ENCODE data around the gene MYD88.
"Not testable (repeated sequence)": the region's sequence is repeated elsewhere in the genome, so short reads cannot be mapped to it uniquely, and the experiment has no call there.

MYD88 gene

DNA sequence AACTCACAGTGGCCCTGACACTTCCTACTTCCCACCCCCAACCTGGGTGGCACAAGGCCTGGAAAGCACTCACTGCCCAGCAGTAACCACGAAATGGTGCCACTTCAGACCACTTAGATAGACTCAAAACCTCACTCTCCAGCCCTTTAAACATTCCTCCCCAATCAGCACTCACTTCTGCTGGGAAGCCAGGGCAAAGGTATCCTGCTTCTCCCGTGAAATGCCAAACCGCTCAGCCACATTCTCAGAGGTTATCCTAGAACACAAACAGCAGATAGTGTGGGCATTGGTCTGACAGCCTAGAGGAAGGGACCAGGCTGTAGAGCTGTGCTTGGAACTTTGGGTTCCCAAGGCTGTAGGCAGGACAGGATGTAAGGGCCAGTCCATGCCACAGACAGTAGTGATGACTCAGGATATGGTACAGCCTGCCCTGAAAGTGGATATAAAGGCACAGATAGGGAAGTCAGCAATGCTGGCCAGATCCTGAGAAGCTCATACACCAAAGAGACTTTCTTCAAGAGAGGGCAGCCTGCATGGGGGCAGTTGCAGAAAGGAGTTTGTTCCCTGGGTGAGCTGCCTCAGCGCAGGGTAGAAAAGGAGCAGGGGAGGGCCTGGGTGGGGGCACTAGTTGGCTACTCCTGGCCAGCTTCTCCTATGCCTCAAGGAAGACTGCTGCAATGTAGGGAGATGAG lies 10.7 kb upstream of the MYD88 start:
- DNase-seq = no peak

DNA sequence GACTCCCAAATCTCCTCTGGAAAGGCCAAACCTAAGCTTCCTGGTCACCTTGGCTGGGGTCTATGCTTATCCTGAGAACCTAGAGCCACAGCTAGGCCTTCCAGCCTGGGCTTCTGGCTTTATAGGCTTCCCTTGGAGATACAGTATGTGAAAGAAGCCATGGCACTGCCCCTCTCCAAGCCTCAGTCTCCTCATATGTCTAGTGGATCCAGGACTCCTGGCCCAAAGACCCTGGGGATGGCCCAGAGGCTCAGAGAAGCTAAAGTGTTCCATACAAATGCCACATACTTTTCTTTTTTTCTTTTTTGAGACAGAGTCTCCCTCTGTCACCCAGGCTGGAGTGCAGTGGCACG lies 10.2 kb upstream of the MYD88 start:
- no peak for DNase-seq

DNA sequence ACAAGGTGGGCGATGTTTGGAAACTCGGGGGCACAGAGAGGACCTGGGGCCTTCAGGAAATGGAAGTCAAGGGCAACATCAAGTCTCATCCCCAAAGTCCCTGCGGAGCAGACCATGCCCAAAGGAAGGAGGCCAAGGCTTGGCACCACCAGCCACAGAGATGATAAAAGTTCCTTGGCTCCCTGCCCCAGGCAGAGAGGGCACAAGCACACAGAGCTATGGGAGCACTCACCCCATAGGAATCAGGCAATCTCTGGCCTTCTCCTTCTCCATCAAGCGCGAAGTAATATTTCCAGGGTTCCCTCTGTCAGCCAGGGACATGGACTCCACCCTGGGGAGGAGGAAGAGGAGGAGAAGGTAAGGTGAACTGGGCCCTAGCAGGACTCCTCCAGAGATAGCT lies 9.4 kb upstream of the MYD88 start:
- no peak for DNase-seq

DNA sequence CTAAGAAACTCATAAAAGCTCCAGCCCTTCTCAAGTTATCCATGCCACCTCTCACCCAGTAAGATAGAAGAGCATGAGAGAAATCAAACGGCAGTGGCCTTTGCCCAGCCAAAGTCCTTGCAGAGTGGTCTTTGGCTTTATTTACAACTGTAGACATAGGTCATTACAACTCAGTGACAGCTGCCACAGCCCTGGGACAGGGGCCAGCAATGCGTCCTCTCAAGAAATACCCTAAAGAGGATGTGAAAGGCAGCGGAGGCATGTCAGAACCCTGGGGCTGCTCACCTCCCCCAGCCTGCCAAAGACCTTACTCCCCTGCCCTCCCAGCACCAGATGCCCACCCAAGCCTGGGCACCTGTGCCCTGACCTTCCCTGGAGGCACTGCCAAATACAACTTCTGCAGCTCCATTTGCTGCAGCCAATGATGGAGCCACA lies 7.8 kb upstream of the MYD88 start:
- no peak for DNase-seq

DNA sequence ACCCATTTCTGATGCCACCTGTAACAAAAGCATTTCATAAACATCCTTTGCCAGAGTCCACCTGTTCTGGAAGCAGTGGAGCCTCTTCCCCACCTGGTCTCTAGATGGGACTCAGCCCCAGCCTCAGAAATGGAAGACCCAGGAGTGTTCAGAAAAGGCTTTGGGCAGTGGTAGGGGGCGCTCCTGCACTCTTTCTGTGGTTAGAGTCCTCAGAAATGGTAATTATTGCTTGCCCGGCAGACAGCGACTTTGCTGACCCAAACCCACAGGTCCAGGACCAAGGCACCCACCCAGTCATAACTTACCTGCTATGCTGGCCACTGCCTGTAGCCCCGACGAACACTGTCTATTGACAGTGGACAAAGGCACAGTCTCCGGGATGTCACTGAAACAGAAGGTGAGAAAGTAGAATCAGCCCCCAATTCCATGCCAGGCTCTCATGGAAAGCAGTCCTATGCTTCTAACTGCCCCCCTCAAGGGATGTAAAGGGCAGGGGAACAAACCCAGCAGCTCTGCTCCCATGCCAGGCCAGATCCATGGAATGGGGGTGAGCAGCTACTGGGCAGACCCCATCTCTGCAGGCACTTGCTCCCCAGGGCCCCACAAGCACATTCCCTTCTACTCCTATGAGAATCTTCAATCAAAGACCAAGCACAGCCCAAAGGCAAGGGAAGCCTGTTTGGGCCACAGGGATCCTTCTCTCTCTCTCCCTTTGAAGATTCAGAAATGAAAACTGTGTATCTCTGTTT lies 6.7 kb upstream of the MYD88 start:
- no peak for DNase-seq

DNA sequence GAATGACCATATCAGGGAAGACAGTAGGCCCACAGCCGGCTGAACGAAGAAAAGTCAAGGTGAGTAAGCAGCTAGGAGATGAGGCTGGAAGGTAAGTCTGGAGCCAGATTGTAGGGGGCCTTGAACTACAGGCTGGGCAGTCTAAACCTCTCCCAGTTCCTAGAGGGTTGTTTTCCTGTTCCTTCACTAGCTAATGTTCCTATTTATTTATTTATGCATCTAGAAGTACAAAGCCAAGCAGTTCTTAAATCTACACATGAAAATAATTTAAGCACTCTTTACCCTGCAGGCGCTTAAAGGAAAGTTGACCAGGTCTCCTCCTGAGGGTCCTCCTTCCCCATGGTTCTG lies 5.3 kb upstream of the MYD88 start:
- DNase-seq = no peak

DNA sequence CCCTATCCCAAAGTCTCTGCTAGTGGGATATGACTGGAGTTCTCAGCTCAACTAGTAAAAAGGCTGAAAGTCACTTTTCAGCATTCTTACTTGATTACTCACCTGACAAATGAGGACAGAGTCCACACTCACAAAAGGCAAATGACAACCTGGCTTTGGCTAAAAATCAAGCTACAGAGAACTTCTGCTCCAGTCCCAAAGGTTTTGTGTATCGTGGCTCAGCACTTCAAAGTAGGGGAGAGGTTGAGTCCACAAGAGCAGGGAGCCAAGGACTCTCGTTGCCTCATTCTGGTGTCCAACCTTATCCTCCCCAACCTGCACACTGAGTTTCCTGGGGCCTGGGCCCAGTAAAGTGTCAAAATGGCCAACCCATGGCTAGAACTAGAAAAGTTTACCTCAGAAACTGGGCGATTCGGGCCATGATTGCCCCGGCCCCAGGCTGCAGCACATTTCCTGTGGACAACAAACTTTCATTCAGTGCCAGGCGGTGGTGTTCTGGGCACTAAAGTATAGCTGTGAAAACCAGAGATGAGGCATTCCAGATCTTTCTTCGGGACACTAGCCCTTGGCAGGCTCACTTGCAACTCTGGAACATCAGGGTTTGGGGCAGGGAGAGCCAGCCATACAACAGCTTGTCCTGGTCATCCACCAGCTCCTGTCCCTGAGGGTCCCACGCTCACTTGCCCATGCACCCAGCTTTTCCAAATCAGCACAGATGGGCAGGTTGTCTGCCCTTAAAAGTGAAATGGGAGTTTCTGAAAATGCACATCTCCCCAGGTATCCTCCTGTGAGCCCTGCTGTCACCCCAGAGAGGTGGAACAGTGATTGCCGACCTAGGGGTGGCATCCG lies 4.7 kb upstream of the MYD88 start:
- DNase-seq = no peak

DNA sequence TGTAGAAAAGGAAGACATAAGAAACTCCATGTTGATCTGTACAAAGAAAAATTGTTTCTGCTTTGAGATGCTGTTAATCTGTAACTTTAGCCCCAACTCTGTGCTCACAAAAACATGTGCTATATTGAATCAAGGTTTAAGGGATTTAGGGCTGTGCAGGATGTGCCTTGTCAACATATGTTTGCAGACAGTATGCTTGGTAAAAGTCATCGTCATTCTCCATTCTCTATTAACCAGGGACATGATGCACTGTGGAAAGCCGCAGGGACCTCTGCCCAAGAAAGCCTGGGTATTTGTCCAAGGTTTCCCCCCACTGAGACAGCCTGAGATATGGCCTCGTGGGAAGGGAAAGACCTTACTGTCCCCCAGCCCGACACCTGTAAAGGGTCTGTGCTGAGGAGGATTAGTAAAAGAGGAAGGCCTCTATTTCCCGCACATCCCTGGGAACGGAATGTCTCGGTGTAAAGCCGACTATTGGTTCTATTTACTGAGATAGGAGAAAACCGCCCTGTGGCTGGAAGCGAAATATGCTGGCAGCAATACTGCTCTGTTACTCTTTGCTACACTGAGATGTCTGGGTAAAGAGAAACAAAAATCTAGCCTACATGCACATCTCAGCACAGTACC lies 3.8 kb upstream of the MYD88 start:
- not testable (repeated sequence) for DNase-seq

DNA sequence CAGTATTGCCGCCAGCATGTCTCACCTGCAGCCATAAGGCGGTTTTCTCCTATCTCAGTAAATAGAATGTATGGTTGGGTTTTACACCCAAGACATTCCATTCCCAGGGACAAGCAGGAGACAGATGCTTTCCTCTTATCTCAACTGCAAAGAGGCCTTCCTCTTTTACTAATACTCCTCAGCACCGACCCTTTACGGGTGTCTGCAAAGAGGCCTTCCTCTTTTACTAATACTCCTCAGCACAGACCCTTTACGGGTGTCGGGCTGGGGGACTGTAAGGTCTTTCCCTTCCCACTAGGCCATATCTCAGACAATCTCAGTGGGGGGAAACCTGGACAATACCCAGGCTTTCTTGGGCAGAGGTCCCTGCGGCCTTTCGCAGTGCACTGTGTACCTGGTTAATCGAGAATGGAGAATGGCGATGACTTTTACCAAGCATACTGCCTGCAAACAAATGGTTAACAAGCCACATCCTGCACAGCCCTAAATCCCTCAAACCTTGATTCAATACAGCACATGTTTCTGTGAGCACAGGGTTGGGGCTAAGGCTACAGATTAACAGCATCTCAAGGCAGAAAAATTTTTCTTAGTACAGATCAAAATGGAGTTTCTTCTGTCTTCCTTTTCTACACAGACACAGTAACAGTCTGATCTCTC lies 2.7 kb upstream of the MYD88 start:
- not testable (repeated sequence) for DNase-seq

DNA sequence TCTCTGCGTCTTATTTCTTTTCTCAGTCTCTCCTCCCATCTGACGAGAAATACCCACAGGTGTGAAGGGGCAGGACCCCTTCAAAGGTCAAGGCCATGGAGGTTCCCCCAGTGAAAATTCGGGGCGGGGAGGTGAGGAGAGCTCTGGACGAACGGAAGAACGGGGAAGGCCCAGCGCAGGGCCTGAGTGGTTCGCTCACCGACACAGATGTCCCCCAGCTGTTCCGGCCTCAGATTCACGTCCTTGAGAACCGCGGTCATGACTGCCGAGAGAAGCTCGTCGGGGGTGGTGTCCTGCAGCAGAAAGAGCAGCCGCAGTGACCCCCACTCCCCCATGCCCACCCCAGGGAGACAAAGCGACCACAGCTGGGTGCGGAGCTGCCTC lies 2.1 kb upstream of the MYD88 start:
- DNase-seq = no peak

DNA sequence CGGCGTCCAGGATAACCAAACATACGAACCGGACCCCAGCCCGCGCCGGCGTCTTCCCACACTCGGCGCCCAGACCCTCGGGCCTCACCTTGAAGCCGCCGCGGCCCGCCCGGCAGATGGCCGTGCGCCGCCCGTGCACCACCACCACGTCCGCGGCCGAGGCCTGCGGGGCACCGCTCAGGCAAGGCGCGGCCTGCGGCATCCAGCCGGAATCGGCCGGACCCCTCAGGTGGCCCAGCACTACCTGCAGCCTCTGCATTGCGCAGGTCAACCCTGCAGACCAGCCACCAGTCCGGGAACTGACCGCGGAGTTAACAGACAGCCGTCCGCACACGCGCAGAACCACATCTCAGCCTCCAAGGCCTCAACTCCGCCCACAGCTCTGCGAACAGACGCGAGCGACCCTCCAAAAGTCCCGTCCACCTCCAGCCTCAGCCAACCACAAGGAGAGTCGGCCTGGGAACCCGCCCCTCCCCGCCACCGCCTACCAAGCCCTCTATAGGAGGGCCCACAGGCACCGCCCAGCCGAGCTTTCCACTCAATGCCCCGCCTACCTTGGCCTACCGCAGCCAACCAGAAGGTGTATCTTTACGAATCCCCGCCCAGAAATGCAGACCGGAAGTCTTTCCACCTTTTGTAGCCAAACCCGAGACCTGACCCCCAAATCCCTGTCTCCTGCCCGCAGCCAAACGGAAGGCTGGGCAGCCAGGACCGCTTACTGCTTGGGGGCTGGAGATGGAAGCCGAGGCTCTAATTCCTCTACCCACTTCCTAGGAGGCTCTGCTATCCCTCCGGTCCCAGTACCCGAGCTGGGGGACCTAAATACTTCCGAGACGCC lies 1.5 kb upstream of the MYD88 start, which contains the start of gene ACAA1:
Gene ACAA1, minus strand, starts transcription at position 351 of the 838 bp plus-strand sequence. Its CDS starts 92 bp downstream, at position 259.
- peak; percentile 79 to 94 (median 92) for DNase-seq

DNA sequence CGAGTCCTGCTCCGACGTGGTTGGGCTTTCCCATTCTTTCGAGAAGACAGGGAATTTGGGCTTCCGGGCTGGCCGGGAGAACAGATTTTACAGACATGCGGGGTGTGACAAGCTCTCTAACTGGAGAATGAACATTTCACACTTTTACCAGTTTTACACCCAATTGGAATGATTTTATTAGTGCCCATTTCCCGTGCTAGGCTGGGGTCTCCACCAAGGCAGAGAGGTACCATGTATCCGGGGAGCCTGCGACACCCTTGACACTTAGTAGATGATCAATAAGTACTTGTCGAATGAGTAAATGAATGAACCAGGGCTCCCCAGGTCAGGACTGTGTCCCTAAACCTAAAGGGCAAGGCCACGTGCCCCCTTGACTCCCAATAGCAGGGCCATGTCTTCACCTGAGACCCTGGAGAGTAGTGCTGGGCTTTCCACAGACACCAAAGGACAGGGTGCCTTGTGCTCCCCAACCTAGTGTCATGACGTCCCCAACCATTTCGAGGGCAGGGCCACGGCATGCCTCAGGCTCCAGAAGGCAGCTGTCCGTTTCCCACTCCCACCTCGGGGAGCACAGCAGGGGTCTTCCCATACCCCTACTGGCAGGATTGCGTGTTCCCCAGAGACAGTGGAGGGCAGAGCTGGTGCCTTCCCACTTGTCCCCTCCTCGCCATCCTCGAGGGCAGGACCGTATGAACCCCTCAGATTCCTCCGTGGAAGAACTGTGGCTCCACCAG lies 679 bp upstream of the MYD88 start:
- peak in 1 of 4 experiments; percentile 25 for DNase-seq

DNA sequence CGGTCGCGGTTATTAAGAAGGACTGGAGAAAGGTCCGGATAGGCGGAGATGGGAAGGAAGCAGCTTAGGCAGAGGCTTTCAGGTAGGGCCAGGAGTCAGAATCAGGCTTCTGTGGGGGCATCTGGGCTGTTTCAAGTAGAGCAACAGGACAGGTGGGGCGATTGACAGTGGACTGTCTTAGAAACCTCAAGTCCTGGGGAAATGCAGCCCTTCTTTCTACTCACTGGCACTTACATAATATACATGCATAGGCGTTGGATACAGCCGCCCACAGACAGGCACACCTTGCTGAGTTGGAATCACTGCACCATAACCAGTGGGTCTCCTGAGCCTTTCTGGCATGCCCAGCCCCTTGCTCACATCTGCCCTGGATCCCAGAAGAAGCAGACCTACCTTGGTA lies 730 bp downstream of the MYD88 start:
- no peak for DNase-seq

DNA sequence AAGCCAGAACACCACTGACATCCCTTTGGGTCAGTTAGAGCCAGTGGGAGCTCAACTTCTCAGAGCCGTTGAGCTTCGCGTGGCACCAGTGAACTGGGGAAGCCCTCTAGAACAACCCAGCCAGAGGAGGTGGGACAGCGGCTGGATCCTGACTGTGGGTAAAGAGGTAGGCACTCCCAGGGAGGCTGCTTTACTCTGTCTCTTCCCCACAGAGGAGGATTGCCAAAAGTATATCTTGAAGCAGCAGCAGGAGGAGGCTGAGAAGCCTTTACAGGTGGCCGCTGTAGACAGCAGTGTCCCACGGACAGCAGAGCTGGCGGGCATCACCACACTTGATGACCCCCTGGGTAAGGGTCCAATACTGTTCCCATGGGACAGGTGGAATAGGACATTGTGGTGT lies 1.2 kb downstream of the MYD88 start:
- DNase-seq = no peak

DNA sequence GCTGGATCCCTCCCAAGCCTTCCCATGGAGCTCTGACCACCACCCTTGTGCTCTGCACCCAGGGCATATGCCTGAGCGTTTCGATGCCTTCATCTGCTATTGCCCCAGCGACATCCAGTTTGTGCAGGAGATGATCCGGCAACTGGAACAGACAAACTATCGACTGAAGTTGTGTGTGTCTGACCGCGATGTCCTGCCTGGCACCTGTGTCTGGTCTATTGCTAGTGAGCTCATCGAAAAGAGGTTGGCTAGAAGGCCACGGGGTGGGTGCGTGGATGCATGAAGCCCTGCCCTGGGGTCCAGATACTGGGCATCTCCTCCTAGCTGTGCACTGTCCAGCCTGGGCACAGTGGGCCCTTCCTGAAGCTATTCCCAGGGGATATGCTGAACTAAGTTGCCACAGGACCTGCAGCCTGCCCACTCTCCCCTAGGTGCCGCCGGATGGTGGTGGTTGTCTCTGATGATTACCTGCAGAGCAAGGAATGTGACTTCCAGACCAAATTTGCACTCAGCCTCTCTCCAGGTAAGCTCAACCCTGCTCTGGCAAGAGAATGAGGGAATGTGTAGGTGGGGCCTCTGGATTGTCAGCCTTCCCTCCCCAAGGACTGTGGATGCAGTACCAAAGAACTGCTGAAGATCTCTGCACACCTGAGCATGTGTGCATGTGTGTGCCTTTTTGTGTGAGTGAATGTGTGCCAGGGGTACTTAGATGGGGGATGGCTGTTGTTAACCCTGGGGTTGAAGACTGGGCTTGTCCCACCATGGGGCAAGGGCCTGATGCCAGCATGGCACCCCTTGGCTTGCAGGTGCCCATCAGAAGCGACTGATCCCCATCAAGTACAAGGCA lies 2.1 kb downstream of the MYD88 start:
- no peak for DNase-seq

DNA sequence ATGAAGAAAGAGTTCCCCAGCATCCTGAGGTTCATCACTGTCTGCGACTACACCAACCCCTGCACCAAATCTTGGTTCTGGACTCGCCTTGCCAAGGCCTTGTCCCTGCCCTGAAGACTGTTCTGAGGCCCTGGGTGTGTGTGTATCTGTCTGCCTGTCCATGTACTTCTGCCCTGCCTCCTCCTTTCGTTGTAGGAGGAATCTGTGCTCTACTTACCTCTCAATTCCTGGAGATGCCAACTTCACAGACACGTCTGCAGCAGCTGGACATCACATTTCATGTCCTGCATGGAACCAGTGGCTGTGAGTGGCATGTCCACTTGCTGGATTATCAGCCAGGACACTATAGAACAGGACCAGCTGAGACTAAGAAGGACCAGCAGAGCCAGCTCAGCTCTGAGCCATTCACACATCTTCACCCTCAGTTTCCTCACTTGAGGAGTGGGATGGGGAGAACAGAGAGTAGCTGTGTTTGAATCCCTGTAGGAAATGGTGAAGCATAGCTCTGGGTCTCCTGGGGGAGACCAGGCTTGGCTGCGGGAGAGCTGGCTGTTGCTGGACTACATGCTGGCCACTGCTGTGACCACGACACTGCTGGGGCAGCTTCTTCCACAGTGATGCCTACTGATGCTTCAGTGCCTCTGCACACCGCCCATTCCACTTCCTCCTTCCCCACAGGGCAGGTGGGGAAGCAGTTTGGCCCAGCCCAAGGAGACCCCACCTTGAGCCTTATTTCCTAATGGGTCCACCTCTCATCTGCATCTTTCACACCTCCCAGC lies 2.9 kb downstream of the MYD88 start:
- DNase-seq = no peak

DNA sequence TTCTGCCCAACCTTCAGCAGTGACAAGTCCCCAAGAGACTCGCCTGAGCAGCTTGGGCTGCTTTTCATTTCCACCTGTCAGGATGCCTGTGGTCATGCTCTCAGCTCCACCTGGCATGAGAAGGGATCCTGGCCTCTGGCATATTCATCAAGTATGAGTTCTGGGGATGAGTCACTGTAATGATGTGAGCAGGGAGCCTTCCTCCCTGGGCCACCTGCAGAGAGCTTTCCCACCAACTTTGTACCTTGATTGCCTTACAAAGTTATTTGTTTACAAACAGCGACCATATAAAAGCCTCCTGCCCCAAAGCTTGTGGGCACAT lies 3.5 kb downstream of the MYD88 start:
- DNase-seq = no peak

DNA sequence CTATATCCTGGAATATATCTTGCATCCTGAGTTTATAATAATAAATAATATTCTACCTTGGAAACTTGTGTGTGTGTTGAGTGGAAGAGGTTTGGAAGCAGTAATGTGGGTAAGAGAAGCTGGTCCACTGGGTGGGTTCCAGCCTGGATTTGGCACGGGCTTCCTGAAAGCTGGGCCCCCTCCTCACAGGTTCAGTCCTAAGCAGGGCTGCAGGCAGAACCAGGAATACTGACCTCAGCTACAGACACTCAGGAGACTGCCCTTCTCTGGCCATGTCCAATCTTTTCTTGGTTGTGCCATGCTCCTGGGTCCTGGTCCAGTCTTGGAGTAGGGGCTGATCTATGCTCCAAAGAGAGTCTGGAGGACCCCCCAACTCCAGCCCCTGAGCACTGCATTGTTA lies 4.5 kb downstream of the MYD88 start:
- no peak for DNase-seq

DNA sequence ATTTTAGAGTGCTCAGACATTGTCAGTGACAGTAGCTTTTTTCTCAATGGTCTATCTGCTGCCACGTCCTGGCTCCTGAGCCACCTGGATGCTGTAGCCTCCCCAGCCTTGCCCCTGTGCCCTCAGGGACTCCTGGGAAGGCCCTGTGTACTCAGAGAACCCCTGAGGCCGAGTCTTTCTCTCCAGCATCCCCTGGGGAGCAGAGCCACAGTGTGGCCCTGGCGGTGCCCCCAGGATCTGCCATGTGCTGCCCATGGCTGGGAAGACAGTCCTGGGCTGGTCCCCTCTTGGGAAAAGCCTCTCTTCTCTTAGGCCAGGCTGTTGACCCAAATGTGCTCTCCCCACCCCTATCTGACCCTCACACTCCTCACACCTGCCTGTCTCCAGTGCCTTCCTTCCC lies 5.0 kb downstream of the MYD88 start:
- DNase-seq = no peak

Data from activated naive CD4-positive, alpha-beta T cell (primary cell).